Activated B cell treated with CpG ODN at 0.5 μM for 24 hours (primary cell): ENCODE data around the gene OSBPL8. TPM values are rescaled to one million over a fixed set of nuclear protein-coding genes. Genes with fewer than 3 reads are reported as not detected.

Experiments
- ATAC-seq: fragments of 200-7000 bp; cut with Tn5 transposase; one replicate; pipeline ENCODE4 v1.10.0; 2021; ENCODE audit warnings: low read depth, mild to moderate bottlenecking, moderate library complexity
- CTCF ChIA-PET: fragments of 350-600 bp; sonication (Branson Sonifier 250); formaldehyde crosslinking; loops from one replicate; lab custom pipeline; 2021; ENCODE audit warnings: antibody characterized with exemption; lab: Charles Lee
- POLR2A ChIA-PET: fragments of 350-600 bp; sonication (Branson Sonifier 250); formaldehyde crosslinking; loops from one replicate; lab custom pipeline; 2021; ENCODE audit warnings: antibody characterized with exemption; lab: Charles Lee
- DNase-seq: peaks from one replicate; pipeline ENCODE4 v3.0.0; 2022
- H3K27ac Mint-ChIP-seq: one replicate; pipeline ENCODE4 v1.8.0; 2020; ENCODE audit warnings: mixed read lengths
- H3K27me3 Mint-ChIP-seq: one replicate; pipeline ENCODE4 v1.8.0; 2021; ENCODE audit warnings: mixed read lengths
- H3K36me3 Mint-ChIP-seq: one replicate; pipeline ENCODE4 v1.8.0; 2021; ENCODE audit warnings: low read depth, mixed read lengths
- H3K4me1 Mint-ChIP-seq: one replicate; pipeline ENCODE4 v1.8.0; 2021; ENCODE audit warnings: mixed read lengths
- H3K4me3 Mint-ChIP-seq: one replicate; pipeline ENCODE4 v1.8.0; 2020; ENCODE audit warnings: mild to moderate bottlenecking, mixed read lengths
- H3K9me3 Mint-ChIP-seq: one replicate; pipeline ENCODE4 v1.8.0; 2020; ENCODE audit warnings: mixed read lengths
- CTCF ChIP-seq: fragments of 200-600 bp; IDR thresholded peaks from one replicate; pipeline ENCODE4 v1.8.0; 2022; ENCODE audit warnings: antibody characterized with exemption, mild to moderate bottlenecking
- intact Hi-C: fragments of 100-400 bp; cut with micrococcal nuclease; formaldehyde crosslinking; loops from one replicate; pipeline ENCODE4 v1.15.1; 2024
- total RNA-seq: library from RNA; stranded (reverse); gene quantifications from 2 replicates; pipeline ENCODE4 v1.2.3, GENCODE V29; 2022

The OSBPL8 gene
- total RNA-seq, 1 donor from 2014 or later, result 79.6 TPM

DNA sequence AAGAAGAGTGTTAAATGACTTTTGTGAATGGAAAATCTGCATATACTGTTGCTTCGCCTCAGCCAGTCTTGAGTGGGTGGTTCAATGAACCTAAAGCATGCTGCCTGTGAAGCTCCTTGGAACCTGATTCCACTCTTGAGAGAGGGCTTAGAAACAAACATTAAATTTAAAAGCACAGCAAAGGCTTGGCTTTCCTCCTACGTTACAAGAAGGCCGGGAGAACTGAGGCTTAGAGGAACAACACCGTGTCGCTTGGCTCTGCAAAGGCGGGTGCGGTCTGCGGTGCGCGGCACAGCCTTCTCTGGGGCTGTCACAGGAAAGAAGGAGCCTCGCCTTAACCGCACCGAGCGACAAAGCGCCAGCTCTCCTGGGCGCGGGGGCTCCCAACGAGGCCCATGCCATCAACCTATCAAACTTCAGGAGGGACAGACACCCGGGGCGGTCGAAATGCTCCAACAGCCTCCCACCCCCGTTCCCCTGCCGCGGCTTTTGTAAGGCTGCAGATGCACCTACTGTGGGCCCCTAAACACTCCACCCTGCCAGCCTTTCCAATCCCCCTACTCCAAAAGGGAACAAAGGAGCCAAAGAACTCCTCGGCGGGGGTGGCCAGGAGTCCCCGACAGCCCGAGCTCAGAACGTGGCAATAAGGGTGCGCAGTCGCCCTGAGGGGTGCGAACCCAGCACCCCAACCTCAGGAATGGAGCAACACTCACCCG, 729 bp downstream of the OSBPL8 start:
- Mint-ChIP-seq H3K27ac (peak overlapping the region; percentile 95), H3K36me3 (peaks cover 9% of the 10 kb centered on the region), H3K4me3 (peak overlapping the region; percentile 94), H3K9me3 (no peaks in the 10 kb centered on the region), H3K4me1 (peaks cover 51% of the 10 kb centered on the region), H3K27me3 (no peaks in the 10 kb centered on the region)
- DNase-seq, result peak; percentile 62
- intact Hi-C loops, result loop anchor here (1.0 to 10.0 kb wide), 14 partner anchors 27 to 1168 kb away; partner anchors contain the start of genes BBS10, E2F7, GLIPR1 and GLIPR1L2
- no peak for TF ChIP-seq CTCF
- CTCF ChIA-PET, result interaction anchor here (0.9 to 1.6 kb wide), 6 partner anchors 28 to 476 kb away, joined by 3 to 5 read pairs (median 4); no protein-coding TSS in a partner anchor
- POLR2A ChIA-PET, result interaction anchor here (0.5 to 2.6 kb wide), 18 partner anchors 8 to 1167 kb away, joined by 3 to 23 read pairs (median 4); partner anchors contain the start of genes BBS10, GLIPR1L2, NAP1L1 and PHLDA1
- ATAC-seq, result peak; percentile 49

GRCh38 chr12:76556368-76556767, 3.2 kb downstream of the OSBPL8 start:
- Mint-ChIP-seq H3K9me3 (no peaks in the 10 kb centered on the region), H3K4me3 (peak overlapping the region; percentile 52), H3K27me3 (no peaks in the 10 kb centered on the region), H3K36me3 (peaks cover 9% of the 10 kb centered on the region), H3K4me1 (peaks cover 74% of the 10 kb centered on the region), H3K27ac (peak overlapping the region; percentile 76)
- intact Hi-C loops, result loop anchor here (5.0 to 10.0 kb wide), 5 partner anchors 84 to 1074 kb away; partner anchors contain the start of genes E2F7 and GLIPR1
- ATAC-seq (no peak), DNase-seq (no peak)
- ChIA-PET POLR2A (interaction anchor here (0.7 to 1.3 kb wide), 3 partner anchors 45 to 1084 kb away, joined by 3 to 5 read pairs (median 3); partner anchors contain the start of gene GLIPR1), CTCF (interaction anchor here (1.0 kb wide), 1 partner anchor 8 kb away, joined by 3 read pairs; no protein-coding TSS in a partner anchor)
- no peak for TF ChIP-seq CTCF

- POLR2A ChIA-PET, result interaction anchor here (1.2 kb wide), 1 partner anchor 45 kb away, joined by 5 read pairs; no protein-coding TSS in a partner anchor
- intact Hi-C loops, result loop anchor here (2.0 to 10.0 kb wide), 6 partner anchors 15 to 1073 kb away; partner anchors contain the start of genes E2F7 and GLIPR1
Observed at GRCh38 chr12:76555797-76556196, 3.8 kb downstream of the OSBPL8 start.

DNA sequence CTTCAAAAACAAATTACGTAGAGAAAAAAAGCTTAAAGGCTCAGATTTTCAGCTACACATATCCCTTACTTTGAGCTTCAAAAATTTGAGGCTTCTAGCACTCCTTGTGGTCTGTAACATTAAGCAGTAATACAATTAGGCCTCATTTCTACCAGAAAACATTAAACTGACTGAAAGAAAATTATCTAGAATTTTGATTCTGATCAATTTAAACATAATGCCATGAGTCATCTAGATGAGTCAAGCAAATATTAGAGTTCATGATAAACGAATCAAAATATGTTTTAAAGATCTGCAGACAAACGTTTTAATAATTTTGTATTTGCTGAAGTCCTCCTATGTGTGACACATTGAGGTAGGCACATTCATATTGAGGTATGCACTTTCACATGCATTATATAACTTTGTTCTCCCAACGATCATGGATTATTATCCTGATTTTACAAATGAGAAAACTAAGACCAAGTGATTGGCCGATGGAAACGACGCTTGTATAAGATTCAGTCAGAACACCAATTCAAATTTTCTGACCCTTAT, 4.3 kb downstream of the OSBPL8 start:
- H3K27ac Mint-ChIP-seq, result peak overlapping the region; percentile 76
- H3K36me3 Mint-ChIP-seq, result peaks cover 9% of the 10 kb centered on the region
- POLR2A ChIA-PET, result interaction anchor here (1.5 kb wide), 1 partner anchor 44 kb away, joined by 9 read pairs; no protein-coding TSS in a partner anchor
- no peak for TF ChIP-seq CTCF
- H3K4me3 Mint-ChIP-seq, result peak overlapping the region; percentile 52
- no peaks in the 10 kb centered on the region for H3K27me3 Mint-ChIP-seq
- peaks cover 82% of the 10 kb centered on the region for H3K4me1 Mint-ChIP-seq
- DNase-seq (no peak), ATAC-seq (no peak)
- no peaks in the 10 kb centered on the region for H3K9me3 Mint-ChIP-seq
- CTCF ChIA-PET, result interaction anchor here (0.9 to 2.2 kb wide), 4 partner anchors 32 to 1164 kb away, joined by 3 to 7 read pairs (median 5); partner anchors contain the start of gene GLIPR1L2
- intact Hi-C loops, result loop anchor here (2.0 to 10.0 kb wide), 6 partner anchors 14 to 1073 kb away; partner anchors contain the start of genes E2F7 and GLIPR1

More at GRCh38 chr12:76555797-76556196, 3.8 kb downstream of the OSBPL8 start:
- no peak for TF ChIP-seq CTCF
- Mint-ChIP-seq H3K27ac (peak overlapping the region; percentile 76), H3K4me1 (peaks cover 80% of the 10 kb centered on the region), H3K9me3 (no peaks in the 10 kb centered on the region), H3K4me3 (peak overlapping the region; percentile 52), H3K36me3 (peaks cover 9% of the 10 kb centered on the region), H3K27me3 (no peaks in the 10 kb centered on the region)
- ATAC-seq, result no peak
- CTCF ChIA-PET, result no interaction called here
- no peak for DNase-seq
